AG09309 (cell line): ENCODE data around the gene PLPPR1.

ENCODE experiments used
- DNase-seq: peaks from one replicate; pipeline ENCODE4 v3.0.0-alpha.2; 2010; ENCODE audit warnings: low read depth
- H3K4me3 ChIP-seq: 2 replicates; pipeline ENCODE4 v1.5.1; 2011; ENCODE audit warnings: mild to moderate bottlenecking, low read depth, low read length, moderate library complexity; ENCODE audit not compliant: control insufficient read depth
- TF ChIP-seq, protein P1 (sequence below): IDR thresholded peaks from 2 replicates; pipeline ENCODE4 v1.5.1; 2011; ENCODE audit warnings: mild to moderate bottlenecking, low read depth, low read length, inconsistent platforms; ENCODE audit not compliant: insufficient read depth, control insufficient read depth; ENCODE audit errors: missing control alignments

PLPPR1 gene

DNA sequence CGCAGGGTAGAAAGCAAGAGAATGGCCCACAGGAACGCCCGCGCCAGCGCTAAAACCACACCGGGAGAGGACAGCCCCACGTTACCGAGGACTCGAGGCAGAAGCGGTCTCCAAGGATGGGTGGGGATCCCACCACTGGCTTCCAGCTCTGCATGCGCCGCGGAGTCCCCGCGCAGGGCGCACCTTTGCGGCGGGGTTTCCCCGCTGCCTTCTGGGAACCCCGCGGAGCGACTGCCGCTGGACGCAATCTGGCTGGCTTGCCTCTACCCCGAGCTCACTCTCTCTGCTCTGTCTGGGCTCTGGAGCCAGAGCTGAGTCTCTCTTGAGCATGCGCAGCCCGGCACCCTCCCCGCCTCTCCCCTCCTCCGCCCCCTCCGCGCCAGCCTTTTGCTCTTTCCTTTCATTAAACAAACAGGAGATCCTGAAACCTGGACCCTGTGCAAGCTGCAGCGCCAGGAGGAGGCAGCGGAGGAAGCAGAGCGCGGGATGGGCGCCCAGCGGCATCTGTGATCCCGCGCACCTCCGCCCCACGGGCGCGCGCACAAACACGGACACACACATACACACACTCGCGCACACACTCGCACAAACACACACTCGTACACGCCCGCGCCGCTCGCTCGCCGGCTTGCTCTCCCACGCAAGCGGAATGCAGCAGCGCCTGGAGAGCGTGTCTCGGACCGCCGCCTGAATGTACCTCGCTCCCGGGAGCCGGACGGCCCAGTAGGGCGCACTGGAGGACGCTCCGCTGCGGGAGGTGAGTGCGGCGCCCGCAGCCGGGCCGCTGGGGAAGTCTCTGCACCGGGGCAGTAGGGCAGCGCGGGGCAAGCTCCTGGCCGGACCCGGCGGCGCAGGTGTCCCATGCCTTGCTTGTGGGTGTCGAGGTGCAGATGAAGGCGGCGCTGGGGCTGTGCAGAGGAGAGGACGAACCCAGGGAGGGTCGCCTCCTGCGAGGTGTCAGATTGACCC is at the start of gene PLPPR1:
TSS of gene PLPPR1 (plus strand) at position 382 of the 969 bp plus-strand sequence.
- H3K4me3 ChIP-seq = peak within 1 kb of the TSS; percentile 46
- TF ChIP-seq, protein P1, sequence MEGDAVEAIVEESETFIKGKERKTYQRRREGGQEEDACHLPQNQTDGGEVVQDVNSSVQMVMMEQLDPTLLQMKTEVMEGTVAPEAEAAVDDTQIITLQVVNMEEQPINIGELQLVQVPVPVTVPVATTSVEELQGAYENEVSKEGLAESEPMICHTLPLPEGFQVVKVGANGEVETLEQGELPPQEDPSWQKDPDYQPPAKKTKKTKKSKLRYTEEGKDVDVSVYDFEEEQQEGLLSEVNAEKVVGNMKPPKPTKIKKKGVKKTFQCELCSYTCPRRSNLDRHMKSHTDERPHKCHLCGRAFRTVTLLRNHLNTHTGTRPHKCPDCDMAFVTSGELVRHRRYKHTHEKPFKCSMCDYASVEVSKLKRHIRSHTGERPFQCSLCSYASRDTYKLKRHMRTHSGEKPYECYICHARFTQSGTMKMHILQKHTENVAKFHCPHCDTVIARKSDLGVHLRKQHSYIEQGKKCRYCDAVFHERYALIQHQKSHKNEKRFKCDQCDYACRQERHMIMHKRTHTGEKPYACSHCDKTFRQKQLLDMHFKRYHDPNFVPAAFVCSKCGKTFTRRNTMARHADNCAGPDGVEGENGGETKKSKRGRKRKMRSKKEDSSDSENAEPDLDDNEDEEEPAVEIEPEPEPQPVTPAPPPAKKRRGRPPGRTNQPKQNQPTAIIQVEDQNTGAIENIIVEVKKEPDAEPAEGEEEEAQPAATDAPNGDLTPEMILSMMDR = no peak
- no peak for DNase-seq

DNA sequence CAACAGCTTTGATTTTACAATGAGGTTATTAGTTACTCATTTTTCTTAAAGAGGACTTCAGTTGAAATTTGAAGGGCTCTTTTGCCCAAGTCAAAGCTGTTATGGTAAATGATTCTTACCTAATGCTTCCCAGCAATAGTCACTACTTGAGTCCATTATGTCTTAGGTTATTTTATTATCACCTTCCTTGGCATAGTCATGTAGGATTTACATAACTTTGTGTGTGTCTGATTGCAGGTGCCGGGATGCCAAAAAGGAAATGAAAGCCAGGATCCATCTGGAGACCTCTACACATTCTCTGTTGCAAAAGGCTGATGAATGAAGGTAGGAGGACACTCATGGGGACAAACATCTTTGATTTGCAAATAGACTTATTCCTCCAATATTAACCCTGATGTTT is 38.8 kb upstream of the PLPPR1 start:
- TF ChIP-seq, protein P1 = no peak
- DNase-seq = no peak
- H3K4me3 ChIP-seq = no peak overlapping the region

DNA sequence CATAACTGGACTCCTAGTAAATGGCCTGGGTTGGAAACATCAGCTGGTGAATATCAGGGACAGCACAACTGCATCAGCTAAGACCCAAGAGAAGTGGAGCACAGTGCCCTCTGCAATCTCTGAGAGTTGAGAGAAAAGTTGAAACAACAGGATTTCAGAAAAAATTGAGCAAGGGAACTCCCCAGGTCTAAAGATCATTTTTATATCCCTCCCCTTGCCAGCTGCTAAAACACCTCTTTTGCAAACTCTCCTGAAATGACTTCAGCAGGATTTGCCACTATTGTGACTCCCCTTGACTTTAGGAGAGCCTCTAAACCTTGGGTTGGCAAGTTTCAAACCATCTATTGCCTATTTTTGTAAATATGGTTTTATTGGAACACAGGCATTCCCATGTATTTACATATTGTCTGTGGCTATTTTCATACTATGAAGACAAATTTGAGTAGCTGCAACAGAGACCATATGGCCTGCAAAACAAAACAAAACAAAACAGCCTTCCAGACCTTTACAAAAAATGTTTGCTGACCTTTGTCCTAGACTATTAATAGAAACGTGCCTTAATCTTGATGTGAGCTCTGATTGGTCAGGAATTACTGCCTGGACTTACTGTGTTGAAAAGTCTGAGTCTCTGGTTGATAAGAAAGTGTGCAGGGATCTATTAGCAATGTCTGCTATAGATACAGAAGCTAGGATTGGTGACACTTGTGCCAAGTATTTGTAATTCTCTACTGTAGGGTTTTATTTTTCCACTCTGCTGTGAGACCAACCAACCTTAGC is 37.7 kb upstream of the PLPPR1 start:
- H3K4me3 ChIP-seq = no peak overlapping the region
- no peak for DNase-seq
- TF ChIP-seq, protein P1 = no peak

DNA sequence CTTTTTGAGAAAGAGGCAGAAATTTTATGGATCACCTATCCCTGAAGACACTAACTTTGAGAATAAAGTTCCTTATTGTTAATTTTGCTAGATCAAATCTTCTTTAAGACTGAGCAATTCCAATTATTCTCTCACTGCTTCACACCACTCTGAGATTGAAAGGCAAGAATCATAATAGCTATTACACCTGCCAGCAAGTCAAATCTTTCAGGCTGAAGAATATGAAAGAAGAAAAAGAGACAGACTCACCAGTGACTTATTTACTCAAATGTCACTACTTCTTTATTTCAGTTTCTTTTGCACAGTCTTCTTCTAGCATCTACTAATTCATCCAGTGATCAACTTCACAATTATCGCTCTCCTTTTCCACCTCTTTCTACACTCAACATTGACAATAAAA is 35.9 kb upstream of the PLPPR1 start:
- no peak overlapping the region for H3K4me3 ChIP-seq
- DNase-seq = no peak
- TF ChIP-seq, protein P1 = no peak

DNA sequence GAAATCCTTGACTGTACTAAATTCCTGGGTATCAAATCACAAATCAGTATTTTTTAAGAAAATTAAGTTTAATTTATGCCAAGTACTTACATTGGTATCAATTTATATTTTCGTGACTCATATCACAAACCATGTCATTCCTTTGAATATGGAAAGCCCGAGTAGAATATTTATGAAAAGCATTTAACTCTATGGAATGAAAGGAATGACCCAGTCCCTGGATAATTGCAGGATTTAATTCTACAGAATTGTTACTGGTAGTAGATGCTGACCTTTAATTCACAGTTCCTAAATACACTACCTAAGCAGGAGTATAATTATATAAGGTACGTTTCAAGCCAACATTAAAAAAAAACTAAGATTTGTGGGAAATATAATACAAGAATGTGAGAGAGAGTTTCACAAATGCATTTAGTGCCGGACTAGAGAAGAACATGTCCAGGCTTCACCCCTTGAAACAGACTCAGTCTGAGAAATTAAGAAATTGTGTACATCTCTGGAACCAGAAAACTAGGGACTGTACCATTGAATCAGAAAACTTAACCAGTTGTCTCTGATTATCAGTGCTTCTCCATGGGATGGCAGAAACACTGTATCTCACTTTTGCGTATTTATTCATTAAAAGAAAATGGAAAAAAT is 28.5 kb upstream of the PLPPR1 start:
- TF ChIP-seq, protein P1 = no peak
- DNase-seq = no peak

DNA sequence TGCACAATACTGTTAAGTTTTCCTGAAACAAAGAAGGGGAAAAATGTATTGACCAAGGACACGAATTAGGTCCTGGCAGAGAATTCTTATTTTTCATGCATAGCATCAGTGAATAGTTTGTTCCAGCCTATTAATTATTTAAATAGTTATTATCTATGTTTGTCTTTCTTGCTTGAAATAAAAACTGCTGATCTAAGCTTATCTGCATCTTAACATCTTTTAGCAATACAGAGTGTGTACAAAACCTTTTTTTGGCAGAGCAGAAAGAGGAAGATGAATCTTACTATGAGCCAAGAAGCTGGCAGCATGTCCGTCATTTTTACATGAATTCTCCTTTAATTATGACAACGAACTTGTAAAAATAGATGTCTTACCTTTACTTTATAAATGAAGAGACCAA is 23.3 kb upstream of the PLPPR1 start:
- no peak overlapping the region for H3K4me3 ChIP-seq
- TF ChIP-seq, protein P1 = no peak

More for the DNA sequence above, 28.5 kb upstream of the PLPPR1 start:
- H3K4me3 ChIP-seq = no peak overlapping the region

More for the DNA sequence above, 23.3 kb upstream of the PLPPR1 start:
- no peak for DNase-seq
